Measurements from ENCODE around the gene SPRED3.

GRCh38 chr19:38413416-38413815 lies 24.9 kb downstream of the SPRED3 start:
- no peak for TF ChIP-seq CTCF (conservative IDR thresholded peaks at IDR 0.05 in 1 of 2, IDR thresholded peaks at IDR 0.05 in 1 of 2; ENCODE audit: low read depth in 1 of 2, low read length in 2 of 2)
- no peak for TF ChIP-seq EZH2 (IDR thresholded peaks at IDR 0.05; ENCODE audit: low read length, missing control alignments)

All from fibroblast of lung (primary cell).